ENCODE measurements around the gene GABBR2. TPM values are rescaled to one million over a fixed set of nuclear protein-coding genes. Genes with fewer than 3 reads are reported as not detected.
"Not testable (repeated sequence)": the region's sequence is repeated elsewhere in the genome, so short reads cannot be mapped to it uniquely, and the experiment has no call there.

The GABBR2 gene
- total RNA-seq, 1 experiment from 2014 or later: not detected

DNA sequence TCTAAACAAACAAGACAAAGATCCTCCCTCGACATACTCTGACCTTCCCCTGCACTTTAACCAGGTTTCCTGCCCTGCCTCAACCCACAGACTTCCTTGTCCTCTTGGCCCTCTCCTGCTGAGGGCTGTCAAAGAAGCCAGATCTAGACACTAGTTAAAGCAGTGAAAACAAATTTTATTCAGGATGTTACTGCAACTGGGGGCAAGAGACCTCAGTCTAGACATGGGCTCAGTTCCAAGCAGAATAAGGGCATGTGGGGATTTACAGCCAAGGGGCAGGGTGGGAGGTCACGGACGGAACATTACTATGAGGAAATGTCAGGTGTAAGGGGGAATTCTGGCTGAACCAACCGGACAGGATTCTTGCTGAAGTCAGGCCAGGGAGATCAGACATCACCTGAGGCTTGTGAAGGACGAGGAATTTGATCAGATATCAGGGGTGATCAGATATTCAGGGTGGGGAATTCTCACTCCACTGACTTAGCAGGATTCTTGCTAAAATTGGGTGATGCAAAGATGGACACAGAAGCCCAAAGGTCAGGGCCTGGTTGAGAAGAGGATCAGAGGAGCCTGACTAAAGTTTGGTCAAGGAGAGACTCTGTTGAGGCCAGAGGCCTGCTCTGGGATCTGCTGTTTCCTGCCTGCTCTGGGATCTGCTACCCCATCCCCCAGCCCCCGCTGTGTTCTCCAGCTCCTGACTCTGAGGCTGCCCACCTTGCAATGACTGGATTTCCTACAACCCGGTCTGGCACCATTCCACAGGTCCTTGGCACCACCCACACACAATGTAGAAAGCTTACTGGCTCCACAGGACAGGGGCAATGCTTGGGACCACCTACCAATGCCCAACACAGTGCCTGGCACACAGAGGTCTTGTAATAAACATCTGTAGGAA is 21.5 kb downstream of the GABBR2 start:
- DNase-seq (ENCODE audit: low read depth): no peak

DNA sequence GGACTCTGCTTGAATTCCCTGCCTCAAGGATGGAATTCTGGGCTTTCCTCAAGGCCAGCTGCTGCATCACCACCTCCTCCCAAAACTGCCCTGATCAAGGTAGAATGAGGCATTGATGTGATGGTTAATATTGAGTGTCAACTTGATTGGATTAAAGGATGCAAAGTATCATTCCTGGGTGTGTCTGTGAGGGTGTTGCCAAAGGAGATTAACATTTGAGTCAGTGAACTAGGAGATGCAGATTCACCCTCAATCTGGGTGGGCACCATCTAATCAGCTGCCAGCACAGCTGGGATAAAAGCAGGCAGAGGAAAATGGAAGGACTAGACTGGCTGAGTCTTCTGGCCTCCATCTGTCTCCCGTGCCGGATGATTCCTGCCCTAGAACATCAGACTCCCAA is 23.9 kb downstream of the GABBR2 start:
- DNase-seq (ENCODE audit: low read depth): not testable (repeated sequence)

DNA sequence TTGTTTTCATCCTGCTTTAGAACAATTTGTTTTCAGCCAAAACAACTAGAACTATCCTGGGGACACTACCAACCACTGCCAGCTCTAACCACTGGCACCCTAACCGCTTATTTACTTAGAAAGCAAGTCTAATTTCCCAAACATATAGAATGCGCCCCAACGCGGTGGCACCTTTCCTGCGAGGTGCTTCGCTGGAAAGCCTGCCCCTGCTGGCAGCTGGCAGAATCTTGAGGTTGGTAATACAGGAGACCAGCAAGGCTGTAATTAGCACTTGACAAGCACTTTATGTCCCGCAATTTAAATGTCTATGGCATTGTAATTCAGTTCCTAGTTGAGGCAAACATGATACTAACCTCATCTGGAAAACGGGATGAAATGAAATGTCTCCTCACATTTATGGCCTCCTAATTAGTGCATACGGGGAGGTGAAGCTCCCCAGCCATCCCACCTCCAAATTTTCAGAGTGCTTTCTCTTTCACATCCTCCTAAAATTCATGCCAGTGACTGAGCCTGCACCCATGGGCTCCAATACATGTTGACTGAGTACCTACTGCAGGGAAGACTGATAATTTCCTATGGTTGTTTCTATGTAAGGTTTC is 30.4 kb downstream of the GABBR2 start:
- DNase-seq (ENCODE audit: low read depth): no peak

DNA sequence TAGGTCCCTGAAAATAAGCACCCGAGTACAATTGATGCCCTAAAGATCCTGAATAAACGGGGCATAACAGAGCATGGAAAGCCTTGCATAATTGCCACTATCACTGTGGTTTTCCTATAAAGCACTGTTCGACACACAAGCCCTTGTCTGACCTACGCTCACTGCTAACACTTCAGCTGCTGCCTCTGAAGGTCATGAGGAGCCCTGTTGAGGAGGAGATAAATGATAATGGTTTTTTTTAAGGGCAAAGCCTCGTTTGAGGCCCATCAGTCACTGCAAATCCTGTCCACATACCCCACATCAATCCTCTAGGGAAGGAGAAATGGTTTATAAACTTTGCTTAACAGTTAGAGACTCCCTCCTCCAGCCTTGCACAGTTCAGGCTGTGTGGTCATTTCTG is 35.1 kb downstream of the GABBR2 start:
- no peak for DNase-seq (ENCODE audit: low read depth)

DNA sequence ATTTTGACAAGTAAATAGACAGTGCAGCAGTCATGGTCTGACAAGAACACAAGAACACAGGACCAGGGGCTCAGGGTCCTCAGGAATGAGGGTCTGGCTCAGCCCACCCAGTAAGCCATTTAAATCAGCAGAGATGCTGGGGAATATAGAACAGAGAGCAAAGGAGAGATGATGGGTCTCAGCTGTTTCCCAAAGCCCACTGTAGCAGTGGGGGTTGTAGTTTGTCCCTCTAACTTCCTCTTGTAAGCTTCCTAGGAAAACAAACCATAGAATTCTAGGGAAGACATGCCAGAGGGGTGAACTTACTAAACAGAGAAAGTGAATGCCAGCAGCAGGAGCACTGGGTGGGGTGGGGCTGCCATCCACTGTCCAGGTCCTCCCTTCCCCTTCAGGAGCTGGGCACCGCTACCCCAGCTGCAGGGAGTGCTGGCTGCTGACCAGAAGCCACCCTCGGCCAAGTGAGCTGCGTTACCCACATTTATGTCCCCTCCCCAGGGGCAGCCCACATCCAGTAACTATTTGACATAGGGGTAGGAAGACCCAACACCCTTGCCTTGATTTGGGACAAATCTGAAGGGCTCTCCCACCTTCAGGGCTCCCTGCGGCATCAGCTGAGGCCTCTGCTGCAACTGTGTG is 41.6 kb downstream of the GABBR2 start:
- no peak for DNase-seq (ENCODE audit: low read depth)

DNA sequence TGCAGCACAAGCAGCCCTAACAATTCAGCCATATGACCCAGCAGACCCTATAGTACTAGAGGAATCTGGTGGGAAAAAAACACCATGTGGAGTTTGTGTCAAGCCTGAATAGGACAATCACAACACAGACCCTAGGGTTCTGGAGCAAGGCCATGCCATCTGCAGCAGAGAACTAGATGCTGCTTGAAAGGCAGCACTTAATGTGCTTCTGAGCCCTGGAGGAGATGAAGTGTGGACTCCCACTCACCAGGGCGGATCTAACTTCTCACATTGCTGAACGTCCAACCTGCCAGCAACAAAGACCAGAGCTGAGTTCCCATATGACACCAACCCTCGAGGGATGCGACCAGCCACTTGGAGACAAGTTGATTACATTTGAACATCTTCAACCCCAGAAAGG is 43.2 kb downstream of the GABBR2 start:
- DNase-seq (ENCODE audit: low read depth): no peak

DNA sequence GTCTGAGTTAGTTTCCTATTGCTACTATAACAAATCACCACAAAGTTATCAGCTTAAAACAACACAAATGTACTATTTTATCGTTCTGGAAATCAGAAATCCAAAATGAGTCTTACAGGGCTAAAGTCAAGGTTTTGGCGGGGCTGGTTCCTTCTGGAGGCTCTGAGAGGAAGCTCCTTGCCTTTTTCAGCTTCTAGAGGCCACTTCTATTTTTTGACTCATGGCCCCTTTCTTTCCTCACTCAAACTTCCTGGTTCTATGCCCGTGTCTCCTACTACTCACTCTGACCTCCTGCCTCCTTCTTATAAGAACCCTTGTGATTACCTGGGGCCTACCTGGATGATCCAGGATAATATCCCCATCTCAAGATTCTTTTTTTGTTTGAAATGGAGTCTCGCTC is 48.2 kb downstream of the GABBR2 start:
- no peak for DNase-seq (ENCODE audit: low read depth)

DNA sequence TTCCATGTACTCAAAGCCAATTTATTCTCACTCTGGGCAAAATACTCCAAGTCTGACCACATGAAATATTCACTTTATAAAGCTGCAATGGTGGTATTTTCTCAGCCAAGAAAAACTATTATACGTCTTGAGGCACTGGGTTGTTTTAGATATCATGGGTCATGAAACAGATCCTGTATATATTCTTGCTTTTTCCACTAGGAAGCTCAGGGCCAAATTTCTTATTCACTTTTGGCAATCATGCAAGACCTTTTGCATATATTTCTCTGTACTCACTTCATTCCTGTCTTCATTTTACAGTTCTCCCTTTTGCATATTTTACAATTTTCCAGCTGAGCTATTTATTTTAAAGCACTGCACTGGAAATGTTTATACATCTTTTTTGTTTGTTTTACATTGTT is 49.8 kb downstream of the GABBR2 start:
- DNase-seq (ENCODE audit: low read depth): no peak

DNA sequence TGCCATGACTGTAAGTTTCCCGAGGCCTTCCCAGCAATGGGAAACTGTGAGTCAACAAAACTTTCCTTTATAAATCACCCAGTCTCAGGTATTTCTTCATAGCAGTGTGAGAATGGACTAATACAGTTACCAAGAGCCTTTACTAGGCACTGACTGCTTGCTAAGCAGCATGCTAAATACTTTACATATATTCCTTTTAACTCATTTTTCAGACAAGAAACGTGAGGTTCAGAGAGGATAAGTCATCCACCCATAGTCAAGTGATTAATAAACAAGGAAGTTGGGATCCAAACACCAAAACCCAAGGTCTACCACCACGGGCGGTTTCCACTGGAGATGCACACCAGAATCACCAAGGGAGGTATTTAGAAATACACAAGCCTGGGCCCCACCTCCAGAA is 50.8 kb downstream of the GABBR2 start:
- no peak for DNase-seq (ENCODE audit: low read depth)

DNA sequence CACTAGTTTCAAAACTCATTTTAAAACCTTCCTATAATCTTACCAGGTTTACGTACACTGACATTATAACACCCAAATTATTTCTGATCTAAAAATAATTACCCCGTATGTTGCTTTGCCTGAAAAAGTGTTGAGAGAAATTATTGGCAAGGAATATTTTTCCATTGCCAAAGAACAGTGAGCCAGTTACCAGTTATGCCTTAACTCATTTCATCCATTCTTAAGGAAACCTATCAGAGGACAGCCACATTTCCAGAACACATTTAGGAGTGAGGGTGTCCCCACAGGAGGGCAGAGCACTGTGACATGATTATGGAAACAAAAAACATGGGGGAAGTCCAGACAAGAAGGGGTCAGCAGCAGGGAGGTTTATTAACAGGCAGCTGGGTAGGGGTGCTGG is 52.2 kb downstream of the GABBR2 start:
- DNase-seq (ENCODE audit: low read depth): no peak

DNA sequence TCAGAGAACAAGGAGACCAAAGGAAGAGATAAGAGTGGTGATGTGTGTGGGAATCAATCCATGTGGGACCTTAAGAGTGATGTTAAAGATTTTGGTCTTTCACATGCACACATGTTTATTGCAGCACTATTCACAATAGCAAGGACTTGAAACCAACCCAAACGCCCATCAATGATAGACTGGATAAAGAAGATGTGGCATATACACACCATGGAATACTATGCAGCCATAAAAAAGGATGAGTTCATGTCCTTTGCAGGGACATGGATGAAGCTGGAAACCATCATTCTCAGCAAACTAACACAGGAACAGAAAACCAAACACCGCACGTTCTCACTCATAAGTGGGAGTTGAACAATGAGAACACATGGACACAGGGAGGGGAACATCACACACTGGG is 53.3 kb downstream of the GABBR2 start:
- DNase-seq (ENCODE audit: low read depth): not testable (repeated sequence)

DNA sequence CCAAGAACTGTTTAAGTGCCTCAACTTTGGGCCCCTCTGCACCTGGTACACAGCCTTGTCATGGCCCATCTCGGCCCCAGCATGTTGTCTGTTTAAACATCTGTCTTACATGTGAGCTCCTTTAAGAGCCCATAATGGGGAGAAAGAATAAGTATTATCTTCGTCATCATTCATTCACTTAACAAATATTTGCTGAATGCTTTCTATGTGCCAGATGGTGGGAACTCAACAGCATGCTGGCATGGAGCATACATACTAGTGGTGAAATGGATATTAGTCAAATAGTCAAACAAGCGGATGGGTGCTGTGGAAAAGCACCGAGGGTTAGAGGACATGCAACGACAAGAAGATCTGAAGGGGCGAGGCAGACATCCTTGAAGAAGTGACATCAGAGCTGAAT is 54.5 kb downstream of the GABBR2 start:
- no peak for DNase-seq (ENCODE audit: low read depth)

DNA sequence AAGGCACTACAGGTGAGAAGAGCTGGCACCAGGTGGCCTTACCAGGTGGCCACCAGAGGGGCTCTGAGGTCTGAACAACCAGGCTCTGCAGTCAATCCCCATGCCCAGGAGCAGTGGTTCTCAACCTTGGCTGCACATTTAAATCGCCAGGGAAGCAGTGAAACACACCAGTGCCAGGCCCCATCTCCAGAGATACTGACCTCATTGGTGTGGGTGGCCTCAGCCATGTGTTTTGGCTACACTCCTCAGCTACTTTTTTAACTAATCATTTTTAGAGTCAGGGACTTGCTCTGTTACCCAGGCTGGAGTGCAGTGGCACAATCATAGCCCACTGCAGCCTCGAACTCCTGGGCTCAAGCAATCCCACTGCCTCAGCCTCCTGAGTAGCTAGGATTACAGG is 56.0 kb downstream of the GABBR2 start:
- no peak for DNase-seq (ENCODE audit: low read depth)

DNA sequence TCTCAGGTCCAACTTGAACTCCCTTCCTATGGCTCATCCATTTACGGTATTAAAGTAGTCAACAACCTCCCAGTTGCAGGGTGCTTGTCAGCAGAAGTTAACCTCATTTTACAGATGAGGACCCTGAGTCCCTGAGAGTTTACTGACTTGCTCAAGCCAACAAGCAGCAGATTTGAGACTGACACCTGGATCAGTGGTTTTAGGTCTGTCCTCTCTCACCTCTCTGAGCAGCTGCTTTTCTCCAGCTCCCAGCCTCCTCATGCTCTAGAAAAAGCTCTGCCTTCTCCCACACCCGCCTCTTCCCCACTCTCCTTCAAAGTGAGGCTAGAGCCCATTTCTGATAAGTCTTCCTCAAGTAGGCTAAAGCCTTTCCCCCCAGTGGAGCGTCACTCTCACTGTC is 56.4 kb downstream of the GABBR2 start:
- no peak for DNase-seq (ENCODE audit: low read depth)

DNA sequence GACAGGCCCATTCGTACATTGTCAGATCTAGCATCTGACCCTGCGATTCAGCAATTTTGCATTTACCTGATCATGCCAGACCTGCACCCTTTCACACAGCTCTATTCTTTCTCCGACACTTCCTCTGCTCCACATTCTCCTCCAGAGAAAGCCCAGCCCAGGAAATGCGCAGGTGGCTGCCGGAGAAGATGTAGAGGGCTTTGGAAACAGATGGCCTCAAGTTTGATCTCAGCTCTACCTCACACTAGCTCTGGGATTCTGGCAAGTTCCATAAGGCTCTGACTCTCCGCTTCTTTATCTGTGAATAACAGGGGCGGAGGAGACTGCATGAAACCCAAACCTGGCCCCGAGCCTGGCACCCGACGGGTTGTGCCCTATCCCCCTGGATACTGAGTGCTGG is 61.5 kb downstream of the GABBR2 start:
- DNase-seq (ENCODE audit: low read depth): no peak

DNA sequence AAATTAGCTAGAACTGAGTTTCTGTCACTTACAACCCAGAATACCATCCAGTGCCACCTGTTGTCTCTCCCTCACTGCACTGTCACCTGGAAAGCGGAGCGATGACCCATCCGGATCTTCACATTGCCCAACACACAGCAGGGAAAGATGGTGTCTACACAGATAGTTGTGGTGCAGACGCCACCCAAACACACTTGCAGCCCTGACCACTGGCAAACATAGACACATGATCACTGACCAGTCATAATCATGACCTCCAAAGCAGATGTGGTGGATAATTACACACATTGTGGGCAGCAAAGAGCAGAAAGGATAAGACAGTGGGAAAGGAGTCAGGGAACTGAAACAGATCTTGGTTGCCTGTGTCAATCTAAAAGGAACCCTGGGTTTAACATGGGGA is 64.7 kb downstream of the GABBR2 start:
- DNase-seq (ENCODE audit: low read depth): no peak

DNA sequence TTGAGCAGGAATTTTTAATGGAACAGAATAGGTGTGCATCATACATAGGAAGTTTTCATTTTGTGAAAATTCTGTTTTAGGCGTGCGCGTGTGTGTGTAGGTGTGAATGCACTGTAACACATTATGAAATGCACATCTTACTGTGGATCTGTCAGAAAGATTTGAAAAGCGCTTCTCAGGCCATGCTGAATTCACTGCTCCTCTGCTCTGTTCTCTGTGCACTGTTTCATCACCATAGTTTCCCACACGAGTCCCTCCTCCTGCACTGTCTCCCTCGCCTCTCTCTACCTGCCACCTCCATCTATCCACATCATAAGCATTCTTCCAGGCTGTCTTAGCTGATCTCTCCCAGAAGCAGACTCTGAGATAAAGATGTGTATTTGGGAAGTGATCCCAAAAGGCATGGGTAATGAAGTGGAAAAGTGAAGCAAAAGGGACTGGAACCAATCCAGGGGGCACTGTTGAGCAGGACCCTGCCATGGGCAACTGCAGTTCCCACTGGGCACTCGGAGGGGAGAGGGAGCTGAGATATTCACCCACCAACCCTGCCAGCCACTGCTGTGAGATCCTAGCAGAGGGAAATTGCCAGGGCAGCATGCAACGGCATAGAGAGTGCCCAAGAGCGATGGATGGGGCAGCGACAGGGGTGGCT is 65.9 kb downstream of the GABBR2 start:
- no peak for DNase-seq (ENCODE audit: low read depth)

DNA sequence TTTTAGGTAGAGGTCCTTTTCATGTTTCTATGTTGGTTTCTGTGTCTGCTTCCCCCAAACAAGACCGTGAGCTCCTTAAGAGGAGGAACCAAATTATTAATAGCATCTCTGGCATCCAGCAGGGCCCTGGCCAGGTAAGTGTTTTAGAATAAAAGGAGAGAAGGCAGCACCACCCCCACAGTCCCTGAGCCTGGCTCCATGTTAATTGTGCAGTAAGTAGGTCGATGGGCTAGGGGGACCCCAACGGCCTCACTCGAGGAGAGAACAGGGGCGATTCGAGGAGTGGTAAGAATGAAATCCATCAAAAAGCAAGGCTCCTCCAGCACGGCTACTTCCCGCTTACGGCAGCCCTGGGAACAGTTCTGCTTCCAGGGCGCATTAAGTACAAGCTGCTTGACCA is 67.0 kb downstream of the GABBR2 start:
- DNase-seq (ENCODE audit: low read depth): no peak

DNA sequence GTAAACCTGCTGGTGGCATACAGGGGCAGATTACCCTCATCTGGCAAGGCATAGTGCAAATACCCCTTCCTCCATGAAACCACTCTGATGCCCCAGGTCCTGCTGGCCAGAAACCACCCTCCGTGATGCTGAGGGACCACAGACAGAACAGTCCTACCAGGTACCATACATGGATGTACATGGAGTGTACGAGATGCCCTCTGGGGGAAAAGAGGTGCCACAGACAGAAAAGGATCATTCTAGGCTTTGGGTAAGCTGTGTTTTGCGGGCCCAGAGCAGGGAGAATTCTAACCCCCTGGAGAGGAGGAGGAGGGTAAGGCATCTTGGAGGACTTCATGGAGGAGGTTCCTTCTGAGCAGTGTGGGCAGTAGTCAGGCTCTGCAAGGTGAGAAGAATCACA is 68.3 kb downstream of the GABBR2 start:
- no peak for DNase-seq (ENCODE audit: low read depth)

DNA sequence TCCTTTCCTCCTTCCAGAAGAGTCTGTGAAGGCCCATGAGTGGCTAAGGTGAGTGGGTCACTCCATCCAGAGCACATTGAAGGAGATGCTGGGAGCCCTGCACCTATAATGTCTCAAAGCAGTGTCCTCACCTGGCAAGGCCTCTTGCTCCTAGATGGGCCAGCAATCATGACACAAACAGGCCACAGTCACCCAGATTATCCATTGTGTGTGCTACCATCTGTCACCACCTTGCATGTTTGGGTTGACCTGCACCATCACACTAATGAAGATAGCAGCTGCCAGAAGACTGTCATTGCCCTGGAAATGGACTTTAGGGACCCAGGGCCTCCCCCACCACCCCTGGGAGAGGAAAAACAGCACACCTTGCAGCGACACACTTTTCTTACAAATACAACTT is 69.6 kb downstream of the GABBR2 start:
- DNase-seq (ENCODE audit: low read depth): no peak

DNA sequence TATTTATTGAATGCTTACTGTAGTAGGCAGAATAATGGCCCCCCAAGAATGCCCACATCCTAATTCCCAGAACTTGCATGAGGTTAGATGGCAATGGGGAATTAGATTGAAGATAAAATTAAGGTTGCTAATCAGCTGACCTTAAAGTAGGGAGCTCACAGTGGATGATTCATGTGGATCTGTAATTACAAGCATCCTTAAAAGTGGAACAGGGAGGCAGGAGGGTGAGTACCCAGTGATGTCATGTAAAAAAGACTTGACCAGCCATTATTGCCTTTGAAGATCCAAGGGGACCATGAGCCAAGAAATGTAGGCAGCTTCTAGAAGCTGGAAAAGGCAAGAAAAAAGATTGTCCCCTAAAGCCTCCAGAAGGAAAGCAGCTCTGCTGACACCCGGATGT is 71.4 kb downstream of the GABBR2 start:
- DNase-seq (ENCODE audit: low read depth): no peak

DNA sequence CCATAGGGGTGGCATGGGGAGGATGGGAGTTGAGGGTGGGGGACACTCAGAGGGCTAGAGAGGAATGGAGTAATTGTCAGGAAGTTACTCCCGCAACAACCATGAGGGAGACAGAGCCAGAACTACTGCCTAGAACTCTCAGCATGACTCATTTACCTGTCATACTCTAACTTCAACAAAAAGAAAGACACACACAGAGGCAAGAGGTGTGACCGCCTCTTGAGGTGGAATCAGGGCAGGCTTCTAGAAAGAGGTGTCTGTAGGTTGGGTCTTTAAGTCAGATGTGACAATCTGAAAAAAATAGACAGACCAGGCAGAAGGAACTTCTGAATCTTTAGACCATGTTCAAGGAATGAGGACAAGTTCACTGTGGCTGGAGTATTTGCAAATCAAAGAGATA is 73.4 kb downstream of the GABBR2 start:
- DNase-seq (ENCODE audit: low read depth): no peak

Data from LHCN-M2 (cell line).